ENCODE results near the gene CAPN10. TPM values are rescaled to one million over a fixed set of nuclear protein-coding genes. Genes with fewer than 3 reads are reported as not detected.

The CAPN10 gene
- total RNA-seq, 1 experiment from 2014 or later = 47.4 TPM

DNA sequence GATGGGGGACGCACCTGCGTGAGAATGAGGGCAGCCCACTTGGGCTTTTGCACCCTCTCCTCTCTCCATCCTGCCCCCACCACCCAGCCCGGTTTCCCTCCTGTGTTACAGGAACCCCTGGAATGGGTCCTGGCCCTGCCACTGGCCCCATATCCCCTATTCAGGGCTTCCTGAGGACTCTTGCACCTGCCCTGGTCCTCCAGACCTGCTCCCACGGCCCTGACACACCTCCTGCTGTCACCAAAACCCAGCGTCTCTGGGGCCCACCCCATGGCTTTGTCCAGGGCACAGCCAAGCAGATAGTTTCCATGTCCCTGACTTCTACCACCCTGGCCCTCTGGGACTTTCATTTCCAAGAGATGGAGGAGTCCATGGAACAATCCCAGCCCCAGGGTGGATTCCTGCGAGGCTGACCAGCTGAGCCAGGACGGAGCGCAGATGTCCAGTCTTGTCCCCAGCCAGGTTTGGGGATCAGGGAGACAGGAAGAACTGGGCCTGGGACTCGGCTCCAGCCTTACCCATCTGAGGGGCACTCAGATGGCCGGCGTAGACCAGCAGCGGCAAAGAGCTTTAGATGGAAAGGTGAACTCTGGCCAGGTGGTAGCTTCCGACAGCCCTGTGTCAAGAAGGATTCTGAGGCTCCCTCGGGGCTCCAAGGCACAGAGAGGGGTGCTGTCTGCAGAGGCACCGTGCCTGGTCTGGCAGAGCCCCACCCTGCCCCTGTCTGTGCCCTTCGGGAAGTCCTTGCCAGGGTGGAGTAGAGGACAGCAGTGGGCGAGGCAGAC is 50.8 kb downstream of the CAPN10 start:
- Histone ChIP-seq H2AFZ (ENCODE audit: low read length) (no peak overlapping the region), H2BK120ac (ENCODE audit: low read depth, low read length, poor library complexity, severe bottlenecking) (no peak overlapping the region), H4K91ac (ENCODE audit: insufficient read length, low read depth, low read length) (no peak overlapping the region), H3K79me2 (ENCODE audit: insufficient read depth, low read length) (no peaks in the 10 kb centered on the region), H2BK20ac (ENCODE audit: low read depth, low read length, poor library complexity, severe bottlenecking) (no peak overlapping the region), H3K27me3 (ENCODE audit: insufficient read depth, low read length) (no peaks in the 10 kb centered on the region; the same call in 1 of the 2 replicates), H3K4me1 (ENCODE audit: insufficient read depth, low read length) (no peaks in the 10 kb centered on the region), H3K23ac (ENCODE audit: insufficient read length, low read depth, low read length) (no peak overlapping the region), H3K27ac (ENCODE audit: insufficient read length, low read depth, low read length) (no peak overlapping the region), H3K4ac (ENCODE audit: low read depth, low read length) (no peak overlapping the region), H3K14ac (ENCODE audit: insufficient read depth, low read length) (no peak overlapping the region), H3K4me2 (ENCODE audit: insufficient read depth, insufficient read length, low read length) (no peak overlapping the region), H3K79me1 (ENCODE audit: insufficient read depth, low read depth, low read length, poor library complexity, severe bottlenecking) (no peaks in the 10 kb centered on the region), H3K9me3 (ENCODE audit: control insufficient read depth, low read depth, low read length) (peaks cover 9% of the 10 kb centered on the region), H4K5ac (ENCODE audit: insufficient read length, low read depth, low read length) (no peak overlapping the region), H2BK12ac (ENCODE audit: insufficient read length, low read depth, low read length) (no peak overlapping the region), H3K18ac (ENCODE audit: insufficient read length, low read depth, low read length) (no peak overlapping the region), H2AK5ac (ENCODE audit: insufficient read length, low read length) (no peak overlapping the region), H2BK5ac (ENCODE audit: insufficient read length, low read length) (no peak overlapping the region), H3K23me2 (ENCODE audit: insufficient read length, low read depth, low read length, poor library complexity, severe bottlenecking) (no peaks in the 10 kb centered on the region), H3K9ac (ENCODE audit: extremely low read depth, insufficient read length, low read length) (no peak overlapping the region), H4K8ac (replicated peaks; ENCODE audit: insufficient read length, low read depth, low read length) (no peak overlapping the region), H4K20me1 (ENCODE audit: control insufficient read depth, insufficient read depth, insufficient read length) (no peaks in the 10 kb centered on the region), H3K56ac (ENCODE audit: insufficient read length, low read depth, low read length) (no peak overlapping the region), H2BK15ac (ENCODE audit: low read depth, low read length) (no peak overlapping the region), H3T11ph (ENCODE audit: low read length) (no peak overlapping the region)
- TF ChIP-seq, protein P1, sequence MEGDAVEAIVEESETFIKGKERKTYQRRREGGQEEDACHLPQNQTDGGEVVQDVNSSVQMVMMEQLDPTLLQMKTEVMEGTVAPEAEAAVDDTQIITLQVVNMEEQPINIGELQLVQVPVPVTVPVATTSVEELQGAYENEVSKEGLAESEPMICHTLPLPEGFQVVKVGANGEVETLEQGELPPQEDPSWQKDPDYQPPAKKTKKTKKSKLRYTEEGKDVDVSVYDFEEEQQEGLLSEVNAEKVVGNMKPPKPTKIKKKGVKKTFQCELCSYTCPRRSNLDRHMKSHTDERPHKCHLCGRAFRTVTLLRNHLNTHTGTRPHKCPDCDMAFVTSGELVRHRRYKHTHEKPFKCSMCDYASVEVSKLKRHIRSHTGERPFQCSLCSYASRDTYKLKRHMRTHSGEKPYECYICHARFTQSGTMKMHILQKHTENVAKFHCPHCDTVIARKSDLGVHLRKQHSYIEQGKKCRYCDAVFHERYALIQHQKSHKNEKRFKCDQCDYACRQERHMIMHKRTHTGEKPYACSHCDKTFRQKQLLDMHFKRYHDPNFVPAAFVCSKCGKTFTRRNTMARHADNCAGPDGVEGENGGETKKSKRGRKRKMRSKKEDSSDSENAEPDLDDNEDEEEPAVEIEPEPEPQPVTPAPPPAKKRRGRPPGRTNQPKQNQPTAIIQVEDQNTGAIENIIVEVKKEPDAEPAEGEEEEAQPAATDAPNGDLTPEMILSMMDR (conservative IDR thresholded peaks at IDR 0.05) = no peak
- peaks cover 48% of the 10 kb centered on the region for H3K27me3 Mint-ChIP-seq (ENCODE audit: low read depth)
- no CpG with 5 or more reads among the region's 17 CpGs for WGBS (ENCODE audit: extremely low coverage, insufficient read length, low lambda C conversion rate)
- DNase-seq = peak; percentile 10
- H3K4me1 Mint-ChIP-seq = no peaks in the 10 kb centered on the region
- no peak overlapping the region for H3K4me3 Mint-ChIP-seq
- peaks cover 34 to 47% of the 10 kb centered on the region in 2 experiments for H3K9me3 Mint-ChIP-seq
- H3K27ac Mint-ChIP-seq = no peak overlapping the region
- H3K36me3 Mint-ChIP-seq (ENCODE audit: insufficient read depth in 1 of 3, low read depth in 3 of 3) = peaks cover 0 to 16% (median 0%) of the 10 kb centered on the region in 3 experiments; a peak in 3 of 7 replicates
